CD8-positive, alpha-beta memory T cell (primary cell): ENCODE data around the gene DOK7. TPM values are rescaled to one million over a fixed set of nuclear protein-coding genes. Genes with fewer than 3 reads are reported as not detected.
"Not testable (repeated sequence)": the region's sequence is repeated elsewhere in the genome, so short reads cannot be mapped to it uniquely, and the experiment has no call there.

ENCODE experiments used
- CTCF ChIA-PET: fragments of 350-600 bp; sonication (Branson Sonifier 250); formaldehyde crosslinking; loops from one replicate; lab custom pipeline; 2021; ENCODE audit warnings: antibody characterized with exemption; lab: Charles Lee
- POLR2A ChIA-PET: fragments of 350-600 bp; sonication (Branson Sonifier 250); formaldehyde crosslinking; loops from one replicate; lab custom pipeline; 2021; ENCODE audit warnings: antibody characterized with exemption; lab: Charles Lee
- DNase-seq, 5 donors: peaks; one replicate each; pipeline versions ENCODE4 v3.0.0 to v3.0.0-alpha.2; 2020 to 2022; ENCODE audit warnings: mixed read lengths in 1 of 5
- H3K27ac ChIP-seq: one replicate; pipeline ENCODE4 v1.7.0; 2013; ENCODE audit warnings: low read depth, mild to moderate bottlenecking, low read length, moderate library complexity
- H3K27me3 ChIP-seq: 2 replicates; pipeline ENCODE4 v1.7.0; 2013; ENCODE audit warnings: low read length, mild to moderate bottlenecking; ENCODE audit not compliant: insufficient read depth, poor library complexity, severe bottlenecking
- H3K36me3 ChIP-seq: 2 replicates; pipeline ENCODE4 v1.7.0; 2013; ENCODE audit warnings: mild to moderate bottlenecking, low read length, moderate library complexity; ENCODE audit not compliant: insufficient read depth
- H3K4me1 ChIP-seq: 2 replicates; pipeline ENCODE4 v1.7.0; 2013; ENCODE audit warnings: mild to moderate bottlenecking, low read length, moderate library complexity; ENCODE audit not compliant: insufficient read depth
- H3K4me3 ChIP-seq: 2 replicates; pipeline ENCODE4 v1.7.0; 2013; ENCODE audit warnings: mild to moderate bottlenecking, low read length
- H3K9me3 ChIP-seq: 2 replicates; pipeline ENCODE4 v1.7.0; 2013; ENCODE audit warnings: mild to moderate bottlenecking, low read length
- H3K27ac Mint-ChIP-seq, 8 donors: one replicate each; pipeline ENCODE4 v1.8.0; 2020 to 2021; ENCODE audit warnings: mixed read lengths in 8 of 8, mild to moderate bottlenecking in 6 of 8, inconsistent platforms in 3 of 8, moderate library complexity in 3 of 8
- H3K27me3 Mint-ChIP-seq, 2 donors: one replicate each; pipeline ENCODE4 v1.8.0; 2020 to 2021; ENCODE audit warnings: mixed read lengths in 2 of 2, mild to moderate bottlenecking in 1 of 2, moderate library complexity in 1 of 2
- H3K36me3 Mint-ChIP-seq, 3 donors: one replicate each; pipeline ENCODE4 v1.8.0; 2020 to 2021; ENCODE audit warnings: mixed read lengths in 3 of 3, inconsistent platforms in 1 of 3, mild to moderate bottlenecking in 1 of 3
- H3K4me1 Mint-ChIP-seq, 3 donors: one replicate each; pipeline ENCODE4 v1.8.0; 2020 to 2021; ENCODE audit warnings: mixed read lengths in 3 of 3, inconsistent platforms in 1 of 3, mild to moderate bottlenecking in 1 of 3
- H3K4me3 Mint-ChIP-seq, 7 donors: one replicate each; pipeline ENCODE4 v1.8.0; 2020 to 2021; ENCODE audit warnings: mixed read lengths in 7 of 7, mild to moderate bottlenecking in 6 of 7, moderate library complexity in 4 of 7, inconsistent platforms in 2 of 7
- H3K9me3 Mint-ChIP-seq, 5 donors: one replicate each; pipeline ENCODE4 v1.8.0; 2020 to 2022; ENCODE audit warnings: mixed read lengths in 5 of 5, mild to moderate bottlenecking in 3 of 5, moderate library complexity in 2 of 5, inconsistent platforms in 1 of 5
- polyA plus RNA-seq: library from polyadenylated mRNA; unstranded; fragments of 300-500 nt; fragmentation: Illumina TruSeq; gene quantifications from one replicate; pipeline ENCODE4 v1.2.3, GENCODE V29; 2021
- total RNA-seq, 2 experiments: library from RNA; stranded (reverse); gene quantifications; one replicate each; pipeline ENCODE4 v1.2.3, GENCODE V29; 2021

The DOK7 gene
- total and polyA plus RNA-seq, 3 experiments from 2014 or later: not detected

DNA sequence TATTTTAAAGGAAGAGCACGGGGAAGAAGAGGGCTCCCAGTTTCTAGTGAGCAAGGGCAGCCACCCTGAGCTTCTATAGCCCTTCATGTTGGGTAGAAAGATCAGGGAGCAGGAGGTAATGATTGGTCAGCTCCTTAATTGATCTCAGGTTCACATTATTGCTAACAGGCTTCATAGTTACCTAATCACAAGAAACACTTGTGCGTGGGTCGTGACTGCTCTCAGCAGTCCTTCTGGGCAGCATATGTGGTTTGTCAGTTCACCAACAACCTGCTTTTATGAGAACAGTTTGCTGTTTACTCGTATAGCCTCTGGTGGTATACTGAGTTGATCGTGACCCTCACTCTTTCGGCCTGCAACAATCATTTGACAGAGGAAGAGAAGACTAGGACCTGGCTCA, 4.7 kb upstream of the DOK7 start:
- CTCF ChIA-PET: no interaction called here
- Histone ChIP-seq H3K27ac (no peak overlapping the region), H3K9me3 (no peaks in the 10 kb centered on the region), H3K4me3 (no peak overlapping the region), H3K4me1 (no peaks in the 10 kb centered on the region), H3K36me3 (no peaks in the 10 kb centered on the region), H3K27me3 (peaks cover 7% of the 10 kb centered on the region)
- Mint-ChIP-seq H3K27ac (no peak overlapping the region), H3K4me1 (no peaks in the 10 kb centered on the region), H3K27me3 (peaks cover 22 to 25% of the 10 kb centered on the region in 2 donors), H3K36me3 (peaks cover 0 to 11% (median 0%) of the 10 kb centered on the region in 3 donors), H3K9me3 (peaks cover 3 to 16% (median 11%) of the 10 kb centered on the region in 5 donors), H3K4me3 (no peak overlapping the region)
- DNase-seq: no peak
- POLR2A ChIA-PET: no interaction called here

DNA sequence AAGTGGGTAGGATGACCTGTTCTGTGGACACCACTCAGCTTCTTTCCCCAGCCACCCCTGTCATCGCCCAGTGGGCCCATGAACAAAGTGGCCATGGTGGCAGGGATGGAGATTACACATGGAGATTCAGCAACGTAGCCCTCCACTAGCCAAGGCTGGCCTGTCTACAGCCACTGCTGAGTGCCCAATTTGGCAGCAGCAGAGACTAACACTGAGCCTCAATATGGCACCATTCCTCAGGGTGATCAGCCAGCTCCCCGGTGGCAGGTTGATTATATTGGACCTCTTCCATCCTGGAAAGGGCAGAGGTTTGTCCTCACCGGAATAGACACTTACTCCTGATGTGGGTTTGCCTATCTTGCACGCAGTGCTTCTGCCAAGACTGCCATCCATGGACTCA, 4.0 kb upstream of the DOK7 start:
- H3K4me3 Mint-ChIP-seq, POLR2A ChIA-PET, H3K27ac ChIP-seq, H3K4me3 ChIP-seq, DNase-seq, H3K36me3 ChIP-seq, H3K4me1 ChIP-seq, H3K27ac Mint-ChIP-seq, H3K9me3 ChIP-seq, CTCF ChIA-PET, H3K4me1 Mint-ChIP-seq, H3K27me3 ChIP-seq: not testable (repeated sequence)
- Mint-ChIP-seq H3K27me3 (peaks cover 22 to 25% of the 10 kb centered on the region in 2 donors), H3K36me3 (peaks cover 0 to 11% (median 0%) of the 10 kb centered on the region in 3 donors), H3K9me3 (peaks cover 3 to 16% (median 11%) of the 10 kb centered on the region in 5 donors)

DNA sequence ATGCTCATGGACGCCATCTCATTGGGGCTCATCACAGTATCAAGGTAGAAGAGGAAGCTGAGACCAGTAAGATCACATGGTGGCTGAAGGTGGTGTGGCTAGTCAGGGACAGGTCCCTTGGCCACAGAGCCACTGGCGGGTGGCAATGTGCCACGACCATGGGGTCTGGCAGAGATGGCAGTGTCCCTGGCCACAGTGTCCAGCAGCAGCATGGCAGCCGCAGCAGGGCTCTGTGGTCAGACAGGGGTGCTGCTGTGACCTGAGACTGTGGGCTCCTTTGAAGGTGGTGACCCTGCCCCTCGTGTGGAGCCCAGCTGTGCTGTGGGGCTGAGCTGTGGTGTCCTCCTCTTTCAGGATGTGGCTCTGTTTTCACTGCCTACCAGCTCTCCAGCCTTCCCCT, 2.2 kb upstream of the DOK7 start:
- Mint-ChIP-seq H3K36me3 (peaks cover 0 to under 1% (median 0%) of the 10 kb centered on the region in 3 donors), H3K9me3 (peaks cover 0 to 2% (median under 1%) of the 10 kb centered on the region in 5 donors), H3K27ac (no peak overlapping the region), H3K27me3 (peaks cover 27 to 32% of the 10 kb centered on the region in 2 donors), H3K4me3 (no peak overlapping the region), H3K4me1 (no peaks in the 10 kb centered on the region)
- CTCF ChIA-PET: no interaction called here
- H3K4me1 ChIP-seq: no peaks in the 10 kb centered on the region
- POLR2A ChIA-PET: no interaction called here
- DNase-seq: no peak
- H3K4me3 ChIP-seq: no peak overlapping the region
- H3K36me3 ChIP-seq: no peaks in the 10 kb centered on the region
- no peak overlapping the region for H3K27ac ChIP-seq
- no peaks in the 10 kb centered on the region for H3K9me3 ChIP-seq
- peaks cover 13% of the 10 kb centered on the region for H3K27me3 ChIP-seq

DNA sequence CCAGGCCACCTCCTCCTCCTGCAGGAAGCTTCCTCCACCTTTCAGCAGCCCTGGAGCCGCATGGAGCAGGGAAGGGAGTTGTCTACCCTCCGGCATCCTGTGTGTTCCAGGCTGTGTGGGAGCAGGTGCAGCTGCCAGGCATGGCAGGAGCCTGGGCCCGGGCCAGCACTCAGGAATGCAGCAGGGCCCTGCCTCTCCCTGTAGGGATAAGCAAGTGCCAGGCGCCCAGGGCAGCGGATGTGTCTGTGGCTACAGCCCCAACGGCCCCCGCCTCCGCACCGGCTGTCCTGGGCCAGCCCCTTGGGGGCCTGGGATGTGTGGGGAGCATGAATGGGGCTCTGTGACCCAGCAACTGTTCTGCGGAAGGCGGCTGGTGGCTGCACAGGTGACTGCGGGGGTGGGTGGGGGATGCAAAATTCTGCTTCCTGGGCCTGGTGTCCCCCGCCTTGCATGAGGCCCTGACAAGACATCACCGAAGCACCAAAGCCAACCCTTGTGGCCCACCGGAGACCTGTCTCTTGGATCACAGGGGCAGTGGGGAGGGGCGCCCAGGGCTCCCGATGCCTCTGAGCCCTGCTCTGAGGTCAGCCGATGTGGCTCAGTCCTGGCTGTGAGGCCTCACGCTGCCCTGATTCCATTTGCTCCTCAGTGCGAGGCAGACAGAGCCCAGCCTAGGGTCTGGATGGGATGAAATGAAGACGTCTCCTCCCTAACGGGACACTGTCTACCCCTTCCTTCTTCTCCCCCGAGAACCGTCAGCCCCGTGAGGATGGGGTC, 1.4 kb upstream of the DOK7 start:
- Mint-ChIP-seq H3K27ac (no peak overlapping the region), H3K27me3 (peaks cover 27 to 32% of the 10 kb centered on the region in 2 donors), H3K4me3 (no peak overlapping the region), H3K4me1 (no peaks in the 10 kb centered on the region), H3K36me3 (no peaks in the 10 kb centered on the region), H3K9me3 (no peaks in the 10 kb centered on the region)
- ChIA-PET POLR2A (no interaction called here), CTCF (no interaction called here)
- Histone ChIP-seq H3K27me3 (peaks cover 13% of the 10 kb centered on the region), H3K36me3 (no peaks in the 10 kb centered on the region), H3K27ac (no peak overlapping the region), H3K4me3 (no peak overlapping the region), H3K4me1 (no peaks in the 10 kb centered on the region), H3K9me3 (no peaks in the 10 kb centered on the region)
- DNase-seq: no peak

- no peaks in the 10 kb centered on the region for H3K36me3 Mint-ChIP-seq
- H3K9me3 Mint-ChIP-seq: no peaks in the 10 kb centered on the region
- CTCF ChIA-PET: no interaction called here
- Histone ChIP-seq H3K36me3 (no peaks in the 10 kb centered on the region), H3K4me1 (no peaks in the 10 kb centered on the region), H3K4me3 (no peak overlapping the region), H3K9me3 (no peaks in the 10 kb centered on the region), H3K27ac (no peak overlapping the region), H3K27me3 (peaks cover 13% of the 10 kb centered on the region)
- H3K27ac Mint-ChIP-seq: no peak overlapping the region
- POLR2A ChIA-PET: no interaction called here
- peak overlapping the region in 2 of 7 donors; percentile 20 to 59 for H3K4me3 Mint-ChIP-seq
- DNase-seq: no peak
- peaks cover 27 to 32% of the 10 kb centered on the region in 2 donors for H3K27me3 Mint-ChIP-seq
- no peaks in the 10 kb centered on the region for H3K4me1 Mint-ChIP-seq
Observed at GRCh38 chr4:3462321-3462789, 751 bp upstream of the DOK7 start.

GRCh38 chr4:3463556-3464348, 646 bp downstream of the DOK7 start:
- Mint-ChIP-seq H3K36me3 (no peaks in the 10 kb centered on the region), H3K27ac (no peak overlapping the region), H3K4me1 (no peaks in the 10 kb centered on the region), H3K9me3 (no peaks in the 10 kb centered on the region), H3K4me3 (peak overlapping the region in 1 of 7 donors; percentile 19), H3K27me3 (peaks cover 19 to 29% of the 10 kb centered on the region in 2 donors)
- H3K9me3 ChIP-seq: no peaks in the 10 kb centered on the region
- no peaks in the 10 kb centered on the region for H3K4me1 ChIP-seq
- H3K4me3 ChIP-seq: no peak overlapping the region
- ChIA-PET CTCF (no interaction called here), POLR2A (no interaction called here)
- H3K36me3 ChIP-seq: no peaks in the 10 kb centered on the region
- no peak overlapping the region for H3K27ac ChIP-seq
- peaks cover 13% of the 10 kb centered on the region for H3K27me3 ChIP-seq
- DNase-seq: no peak

GRCh38 chr4:3464349-3464905, 1.3 kb downstream of the DOK7 start:
- no peak overlapping the region for H3K4me3 ChIP-seq
- H3K4me1 ChIP-seq: no peaks in the 10 kb centered on the region
- Mint-ChIP-seq H3K4me3 (peak overlapping the region in 2 of 7 donors; percentile 6 to 19), H3K9me3 (no peaks in the 10 kb centered on the region), H3K27me3 (peaks cover 18 to 27% of the 10 kb centered on the region in 2 donors), H3K4me1 (no peaks in the 10 kb centered on the region), H3K36me3 (no peaks in the 10 kb centered on the region), H3K27ac (no peak overlapping the region)
- H3K27me3 ChIP-seq: peaks cover 13% of the 10 kb centered on the region
- no peak overlapping the region for H3K27ac ChIP-seq
- no peaks in the 10 kb centered on the region for H3K9me3 ChIP-seq
- POLR2A ChIA-PET: no interaction called here
- DNase-seq: no peak
- CTCF ChIA-PET: no interaction called here
- no peaks in the 10 kb centered on the region for H3K36me3 ChIP-seq
